Midbrain (tissue), 1 donor: ENCODE data around the gene IDS.

ENCODE experiments used
- DNase-seq: peaks from one replicate; lab custom pipeline; 2025; lab: John Stamatoyannopoulos, UW

IDS gene

DNA sequence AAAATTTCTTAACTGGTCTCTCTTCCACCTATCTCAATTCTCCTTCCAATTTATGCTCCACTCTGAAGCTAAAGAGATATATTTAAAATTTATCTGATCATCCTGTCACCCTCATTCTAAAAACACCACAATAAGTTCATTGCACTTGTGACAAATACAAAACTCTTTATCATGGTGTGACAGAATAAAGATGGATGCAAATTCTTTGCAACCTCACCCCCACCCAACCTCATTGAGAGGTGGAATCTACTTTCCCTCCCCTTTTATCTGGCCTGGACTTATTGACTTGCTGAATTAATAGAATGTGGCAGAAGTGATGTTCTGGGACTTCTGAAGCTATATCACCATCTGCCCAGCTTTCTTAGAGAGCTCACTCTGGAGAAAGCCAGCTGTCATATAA lies 46.5 kb downstream of the IDS start:
- DNase-seq, result no peak

DNA sequence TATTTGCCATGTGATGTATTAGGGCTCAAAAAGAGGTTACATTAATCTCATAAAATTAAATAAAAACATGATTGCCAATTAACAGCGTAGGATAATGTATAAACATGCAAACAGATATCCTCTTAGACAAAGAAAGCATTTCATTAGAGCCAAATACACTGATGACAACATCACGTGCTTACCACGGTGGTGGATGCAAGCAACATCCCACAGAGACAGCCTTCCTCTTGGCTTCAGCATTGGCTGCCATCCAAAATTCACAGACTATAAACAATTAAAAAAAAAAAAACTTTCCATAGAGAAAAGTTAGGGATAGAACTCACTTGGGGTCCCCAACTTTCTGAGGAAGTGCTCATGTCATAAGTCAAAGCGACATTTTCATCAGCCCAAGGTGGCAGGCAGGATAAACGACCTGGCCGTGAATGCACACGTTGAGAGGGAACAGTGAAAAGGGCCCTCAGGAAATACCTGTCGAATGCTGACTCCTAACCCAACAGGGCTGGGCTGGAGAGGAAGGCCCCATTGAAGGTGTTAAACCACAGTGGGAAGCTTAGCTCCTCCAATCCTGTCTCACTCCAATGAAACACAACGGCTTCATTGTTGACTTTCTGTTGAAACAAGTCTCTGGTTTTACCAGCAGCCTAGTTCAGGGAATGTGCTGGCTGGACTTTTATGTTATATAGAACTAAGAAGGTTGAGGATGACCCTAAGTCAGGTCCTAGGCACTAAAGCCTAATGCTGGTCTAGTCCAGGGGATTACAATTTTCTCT lies 48.4 kb downstream of the IDS start:
- DNase-seq, result no peak

DNA sequence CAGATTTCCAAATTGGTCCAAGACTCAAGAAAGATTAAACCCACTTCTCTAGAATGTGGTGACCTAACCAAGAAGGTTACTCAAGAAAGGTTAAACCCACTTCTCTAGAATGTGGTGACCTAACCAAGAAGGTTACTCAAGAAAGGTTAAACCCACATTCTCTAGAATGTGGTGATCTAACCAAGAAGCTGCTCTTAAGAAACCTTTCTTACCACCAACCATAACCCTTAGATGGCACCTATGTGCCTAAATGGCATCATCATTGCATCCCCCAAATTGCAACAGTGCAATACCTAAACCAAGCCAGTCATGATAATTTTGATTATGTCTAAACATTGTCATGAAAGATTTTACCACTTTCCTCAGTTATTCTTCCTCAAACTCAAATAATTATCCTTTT lies 49.2 kb downstream of the IDS start:
- no peak for DNase-seq

DNA sequence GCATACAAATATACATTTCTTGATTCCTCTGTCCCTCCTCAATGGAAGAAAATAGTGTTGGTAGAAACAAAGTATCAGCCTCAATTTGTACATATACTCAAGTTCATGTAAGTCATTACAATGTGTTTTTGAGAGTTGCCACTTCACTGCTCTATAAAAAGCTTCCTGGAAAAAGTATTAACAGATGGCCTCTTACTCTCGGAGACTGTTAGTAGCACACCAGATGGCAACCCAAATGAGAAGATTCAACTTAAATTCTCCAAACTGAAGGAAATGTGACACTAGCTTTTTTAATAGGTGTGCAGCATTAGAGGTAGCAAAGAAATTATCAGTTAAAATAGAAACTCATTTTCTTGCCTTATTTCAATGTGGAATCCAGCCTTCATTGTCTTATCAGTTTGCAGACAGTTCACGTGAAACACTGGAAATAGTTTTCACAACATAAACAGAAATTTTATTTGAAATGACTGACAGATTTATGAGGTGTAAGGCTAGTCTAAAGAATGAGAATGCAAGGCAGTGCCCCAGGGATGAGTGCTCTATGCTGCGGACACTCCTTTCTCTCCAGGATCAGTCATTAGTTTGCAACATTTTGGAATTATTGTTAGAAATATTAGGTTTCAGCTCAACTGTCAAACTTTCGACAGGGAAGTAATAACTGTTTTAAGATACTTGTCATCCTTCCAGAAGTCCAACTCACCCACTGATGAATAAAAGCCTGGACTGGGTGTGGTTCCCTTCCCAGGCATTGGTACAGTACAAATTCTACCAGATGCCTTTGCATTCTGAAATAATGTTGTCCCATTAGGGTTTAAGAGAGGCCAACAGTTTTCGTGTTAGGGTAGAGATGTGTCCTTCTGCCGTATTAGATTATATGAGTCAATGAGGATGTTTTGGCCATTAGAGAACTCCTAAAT lies 50.9 kb downstream of the IDS start:
- no peak for DNase-seq

DNA sequence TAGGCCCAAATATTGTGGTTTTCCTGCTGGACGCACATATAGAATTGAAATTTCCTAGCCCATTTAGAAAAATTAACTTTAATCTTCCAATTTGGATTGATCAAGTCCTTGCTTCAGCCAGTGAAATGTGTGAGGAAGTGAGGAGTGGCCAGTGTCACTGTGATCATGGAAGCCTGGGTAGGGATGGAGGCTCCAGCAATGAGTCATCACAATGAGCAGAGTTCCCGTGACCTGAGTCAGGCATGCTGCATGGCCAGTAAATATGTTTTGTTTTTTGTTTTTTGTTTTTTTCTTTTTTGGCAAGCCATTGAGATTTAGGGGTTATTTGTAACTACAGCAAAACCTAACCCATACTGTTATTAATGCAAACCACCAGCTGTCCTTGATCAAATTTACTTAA lies 52.1 kb downstream of the IDS start:
- DNase-seq, result no peak

DNA sequence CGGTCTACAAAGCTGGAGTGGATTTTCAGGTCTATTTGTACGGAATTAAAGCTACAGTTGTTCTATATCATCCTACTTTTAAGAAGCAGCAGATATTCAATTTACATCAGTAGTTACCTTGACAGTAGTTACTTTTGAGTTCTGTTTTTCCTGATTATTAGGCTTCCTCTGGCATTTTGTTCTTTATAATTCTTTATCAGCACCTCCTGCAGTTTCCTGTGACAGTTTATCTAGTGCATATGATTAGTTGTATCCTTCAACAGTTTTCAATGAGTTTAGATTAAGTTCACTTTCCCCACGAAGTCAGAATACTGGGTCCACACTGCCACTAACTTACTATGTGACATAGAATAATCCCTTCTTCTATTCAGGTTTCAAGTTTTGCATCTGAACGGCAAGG lies 71.7 kb downstream of the IDS start:
- DNase-seq, result no peak

DNA sequence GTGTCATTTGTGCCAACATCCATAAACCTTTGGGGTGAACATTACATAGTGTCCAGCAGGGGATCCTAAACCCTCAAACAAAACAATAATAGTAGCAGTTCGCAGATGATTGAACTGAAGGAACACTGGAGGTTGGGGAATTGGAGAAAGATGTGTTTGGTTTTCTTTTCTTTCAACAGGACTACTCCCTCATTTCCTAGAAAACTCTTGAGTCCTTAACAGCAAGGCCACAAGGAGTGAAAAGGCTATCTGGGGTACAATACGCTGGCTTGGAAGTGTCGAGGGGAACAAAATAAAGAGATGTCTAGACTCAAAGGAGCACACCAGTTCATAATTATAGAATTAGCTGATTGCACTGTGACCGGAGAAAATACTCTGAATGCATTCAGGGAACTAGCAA lies 72.1 kb downstream of the IDS start:
- no peak for DNase-seq
